ENCODE results near the gene ZMIZ1.

ZMIZ1 gene

DNA sequence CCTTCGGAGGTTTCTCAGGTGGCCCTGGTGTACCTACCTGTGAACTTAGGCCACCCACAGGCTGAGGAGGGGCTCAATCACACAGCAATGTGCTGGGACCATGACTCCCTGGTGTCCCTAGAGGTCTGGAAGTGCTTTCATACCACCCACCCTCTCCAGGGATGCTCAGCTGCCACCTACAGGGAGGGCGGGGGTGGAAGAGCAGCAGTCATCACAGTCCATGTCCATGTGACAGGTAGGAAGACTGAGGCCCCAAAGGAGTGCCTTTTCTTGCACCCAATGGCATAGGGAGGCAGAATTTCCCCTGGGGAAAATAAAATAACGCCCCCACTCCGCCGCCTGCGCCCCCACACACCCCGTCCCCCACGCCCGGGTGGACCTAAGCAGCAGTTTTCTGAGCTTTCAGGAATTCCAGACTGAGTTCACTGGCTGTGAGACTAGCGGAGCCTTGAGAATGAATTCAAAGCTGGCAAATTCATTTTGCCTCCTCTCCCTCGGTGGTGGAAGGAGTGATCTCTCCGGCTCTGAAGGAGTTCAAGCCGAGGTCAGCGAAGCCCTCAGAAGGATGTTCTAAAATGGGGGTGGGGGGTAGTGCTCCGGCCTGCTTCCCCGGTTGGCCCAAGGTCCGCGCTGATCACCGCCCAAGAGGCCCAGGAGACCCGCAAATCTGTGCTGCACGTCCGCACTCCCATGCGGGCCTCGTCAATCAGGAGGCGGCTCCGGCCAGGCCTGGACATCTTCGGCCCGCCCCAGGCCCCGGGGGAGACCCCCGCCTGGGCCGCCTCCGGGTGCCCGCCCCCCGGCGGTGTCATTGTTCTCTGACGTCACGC is 2.1 kb upstream of the ZMIZ1 start:
- no peak for DNase-seq (ENCODE audit: low spot score)

DNA sequence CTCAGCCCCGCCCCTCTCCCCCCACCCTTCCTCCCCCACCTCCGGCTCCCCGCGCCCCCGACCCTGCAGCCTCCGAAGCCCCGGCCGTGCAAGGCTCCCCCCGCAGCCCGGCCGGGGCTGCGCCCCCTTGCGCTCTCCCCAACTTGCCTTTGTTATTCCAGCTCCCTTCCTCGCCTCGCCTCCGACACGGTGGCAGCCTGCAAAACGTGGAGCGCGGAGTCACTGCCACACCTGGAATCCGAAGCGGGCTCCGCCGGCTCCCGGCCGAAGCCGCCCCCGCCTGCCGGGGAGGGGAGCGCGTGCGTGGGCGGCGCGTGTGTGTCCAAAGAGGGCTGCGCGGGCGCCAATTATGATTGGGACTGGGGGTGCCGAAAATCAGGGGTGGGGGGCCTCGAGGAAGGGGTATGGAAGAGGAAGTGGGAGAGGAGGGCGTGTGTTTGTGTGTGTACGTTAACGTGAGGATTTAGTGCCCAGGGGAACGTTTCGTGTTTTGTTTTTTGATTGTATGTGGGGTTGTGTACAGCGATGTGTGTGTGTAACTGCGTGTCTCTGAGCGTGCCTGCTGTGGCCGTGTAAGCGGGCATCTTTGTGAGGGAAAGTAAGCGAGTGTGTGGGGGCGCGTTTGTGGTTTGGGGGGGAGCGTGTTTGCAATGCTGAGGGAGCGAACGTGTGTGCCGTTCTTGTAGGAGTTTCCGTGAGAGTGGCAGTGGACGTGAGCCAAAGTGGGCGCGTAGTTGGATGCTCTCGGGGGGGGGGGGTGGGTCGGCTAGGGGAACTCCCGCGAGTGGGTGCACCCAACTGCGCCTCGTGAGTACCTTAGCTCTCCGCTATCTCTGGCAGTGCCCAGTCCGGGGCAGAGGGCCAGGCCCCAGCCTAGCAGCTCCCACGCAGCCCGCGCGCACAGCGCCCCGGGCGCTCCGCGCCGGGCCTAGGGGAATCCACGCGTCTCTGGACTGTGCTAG is 1.2 kb upstream of the ZMIZ1 start:
- peak; percentile 77 for DNase-seq (ENCODE audit: low spot score)

GRCh38 chr10:79068203-79068561 is 584 bp upstream of the ZMIZ1 start:
- DNase-seq (ENCODE audit: low spot score) = no peak

DNA sequence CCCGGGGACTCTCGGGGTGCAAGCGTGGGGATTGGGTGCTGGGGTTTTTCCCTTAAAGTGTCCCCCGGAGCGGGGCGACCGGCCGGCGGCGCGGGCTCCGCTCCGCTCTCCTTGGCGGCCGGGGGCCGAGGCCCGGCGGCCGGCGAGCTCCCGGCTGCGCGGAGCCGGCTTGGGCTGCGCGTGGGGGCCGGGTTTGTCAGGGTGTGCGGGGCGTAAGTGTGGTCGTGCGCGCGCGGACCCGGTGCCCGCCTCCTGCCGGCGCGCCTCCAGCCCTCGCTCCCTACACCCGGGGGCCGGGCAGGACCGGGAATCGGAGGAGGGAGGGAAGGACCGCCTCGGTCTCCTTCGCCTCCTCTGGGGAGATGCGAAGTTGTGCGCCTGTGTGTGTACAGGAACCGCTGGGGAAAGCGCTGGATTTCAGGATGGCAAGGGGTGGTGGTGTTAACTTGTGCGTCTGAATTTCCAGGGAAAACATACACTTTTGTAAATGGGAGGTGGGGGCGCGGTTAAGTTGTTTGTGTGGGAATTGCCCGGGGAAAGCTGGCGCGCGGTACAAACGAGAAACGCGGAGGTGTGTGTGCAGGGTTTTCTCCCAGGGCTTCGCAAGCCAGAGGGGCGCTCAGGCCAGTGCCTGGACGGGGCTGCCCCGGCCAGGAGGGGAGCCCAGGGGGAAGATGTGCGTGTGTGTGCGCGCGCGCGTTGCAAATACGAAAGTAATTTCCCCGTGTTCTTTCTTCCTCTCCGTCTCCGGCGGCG is 737 bp downstream of the ZMIZ1 start:
- DNase-seq (ENCODE audit: low spot score) = no peak

GRCh38 chr10:79070081-79070605 is 1.4 kb downstream of the ZMIZ1 start:
- DNase-seq (ENCODE audit: low spot score) = no peak

DNA sequence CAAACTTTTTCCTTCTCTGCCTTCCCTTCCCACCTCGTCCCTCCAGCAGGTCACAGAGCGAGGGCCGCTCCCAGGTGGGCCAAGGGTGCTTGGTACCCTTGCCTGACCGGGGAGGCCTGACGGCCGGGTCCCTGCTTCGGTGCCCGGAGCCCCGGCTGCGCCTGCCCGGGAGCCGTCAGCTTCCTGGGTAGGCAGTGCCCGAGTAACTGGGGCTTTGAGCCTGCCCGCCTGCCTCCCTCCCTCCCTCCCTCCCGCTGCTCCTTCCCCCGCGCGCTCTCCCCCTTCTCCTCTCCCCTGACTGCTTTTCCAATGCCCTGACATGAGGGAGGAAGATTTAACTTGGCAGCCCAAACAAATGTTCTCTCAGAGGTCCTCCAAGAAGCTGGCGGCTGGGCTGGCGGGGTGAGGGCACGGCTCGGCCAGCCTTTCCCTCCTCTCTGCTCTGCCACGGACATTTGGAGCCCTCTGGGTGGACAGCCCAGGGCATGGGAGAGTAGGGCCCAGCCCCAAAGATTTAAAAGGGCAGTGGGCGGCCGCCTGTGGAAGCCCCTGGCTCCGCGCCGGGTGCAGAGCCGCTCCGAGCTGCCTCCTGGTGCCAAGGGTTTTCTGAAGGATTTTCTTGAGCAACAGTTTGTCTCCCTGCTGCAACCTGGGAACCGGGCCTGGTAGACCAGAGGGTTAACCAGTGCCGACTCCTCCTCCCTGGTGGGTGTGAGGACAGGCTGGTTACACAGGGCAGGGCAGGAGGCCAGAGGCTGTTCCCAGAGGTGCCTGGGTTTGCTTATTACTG is 2.0 kb downstream of the ZMIZ1 start:
- DNase-seq (ENCODE audit: low spot score) = no peak

DNA sequence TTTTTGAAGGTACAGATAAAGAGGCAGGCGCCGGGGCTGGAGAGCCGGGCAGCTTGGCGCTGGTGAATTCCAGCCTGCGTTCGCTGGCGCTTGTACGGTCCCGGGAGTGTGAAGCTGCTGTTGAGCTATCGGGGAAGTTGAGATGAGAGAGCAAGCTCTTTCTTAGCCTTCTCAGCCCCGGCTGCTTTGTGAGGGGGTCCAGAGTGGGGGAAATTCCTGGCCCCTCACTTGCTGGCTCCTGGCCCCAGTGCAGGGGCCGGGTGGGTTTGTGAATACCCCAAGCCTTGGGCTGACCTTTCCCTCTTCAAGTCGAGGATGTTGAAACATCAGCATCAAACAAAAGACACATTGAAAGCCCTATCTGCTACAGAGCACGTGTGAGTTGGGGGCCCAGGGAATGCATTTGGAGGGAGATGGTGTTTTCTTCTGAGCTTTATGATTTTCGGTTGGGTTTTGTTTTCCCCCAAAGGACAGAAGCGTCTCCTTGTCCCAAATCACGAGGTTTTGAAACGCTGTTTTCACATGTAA is 2.7 kb downstream of the ZMIZ1 start:
- no peak for DNase-seq (ENCODE audit: low spot score)

GRCh38 chr10:79072041-79072441 is 3.3 kb downstream of the ZMIZ1 start:
- no peak for DNase-seq (ENCODE audit: low spot score)

DNA sequence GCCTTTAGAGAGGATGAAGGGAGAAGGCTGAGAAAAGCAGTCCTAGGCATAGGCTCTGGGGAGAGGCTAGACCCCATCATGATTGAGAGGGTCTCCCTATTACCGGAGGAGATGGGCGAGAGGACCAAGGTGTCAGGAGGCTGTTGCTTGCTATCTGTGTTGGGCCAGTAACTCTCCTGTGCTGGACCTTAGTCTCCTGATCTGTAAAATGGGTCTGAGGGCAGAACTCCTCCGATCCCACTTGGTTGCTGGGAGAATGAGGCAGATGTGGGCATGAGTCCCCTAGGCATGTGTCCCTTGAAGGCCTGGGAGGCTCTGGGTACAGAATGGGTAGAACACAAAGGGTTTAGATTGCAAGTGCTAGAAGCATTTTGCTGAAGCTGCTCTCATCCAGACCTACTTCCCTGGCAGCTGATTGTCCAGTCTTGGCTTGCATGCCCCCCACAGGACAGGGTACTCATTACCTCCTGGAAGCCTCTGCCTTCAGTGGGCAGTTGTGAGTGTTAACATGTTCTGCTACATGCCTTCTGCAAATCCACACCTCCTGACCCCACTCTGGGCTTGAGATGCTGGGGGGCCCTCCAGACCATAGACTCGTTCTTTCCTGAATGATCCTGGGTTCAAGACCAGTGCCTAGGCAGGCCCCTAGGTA is 4.4 kb downstream of the ZMIZ1 start:
- DNase-seq (ENCODE audit: low spot score) = no peak

DNA sequence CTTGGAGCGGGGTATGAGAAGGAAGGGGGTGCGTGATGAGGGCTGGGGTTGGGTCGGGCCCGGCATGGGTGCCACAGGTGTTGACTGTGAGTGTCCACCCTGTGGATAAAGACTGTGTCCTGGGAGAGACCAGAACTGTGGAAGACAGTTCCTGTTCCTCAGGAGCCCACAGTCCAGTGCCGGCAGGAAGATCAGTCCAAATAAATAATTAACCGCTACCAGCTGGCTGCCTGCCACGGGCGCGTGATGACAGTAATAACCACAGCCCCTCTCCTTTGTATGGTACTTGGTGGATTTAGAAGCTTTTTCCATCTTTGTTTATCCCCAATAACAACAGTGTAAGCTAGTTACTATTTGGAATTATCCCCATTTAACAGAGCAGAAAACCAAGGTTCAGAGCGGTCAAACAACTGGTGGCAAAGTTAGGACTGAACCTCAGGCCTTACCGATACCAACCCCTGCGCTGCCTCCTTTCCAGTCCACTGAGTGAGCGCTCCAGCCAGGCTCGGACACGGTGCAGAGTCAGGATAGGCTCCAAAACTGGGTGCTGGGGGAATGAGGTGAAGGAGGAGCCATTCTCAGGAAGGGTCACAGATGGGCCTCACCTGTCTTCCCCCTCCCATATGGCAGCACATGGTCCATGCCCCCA is 5.1 kb downstream of the ZMIZ1 start:
- DNase-seq (ENCODE audit: low spot score) = no peak

DNA sequence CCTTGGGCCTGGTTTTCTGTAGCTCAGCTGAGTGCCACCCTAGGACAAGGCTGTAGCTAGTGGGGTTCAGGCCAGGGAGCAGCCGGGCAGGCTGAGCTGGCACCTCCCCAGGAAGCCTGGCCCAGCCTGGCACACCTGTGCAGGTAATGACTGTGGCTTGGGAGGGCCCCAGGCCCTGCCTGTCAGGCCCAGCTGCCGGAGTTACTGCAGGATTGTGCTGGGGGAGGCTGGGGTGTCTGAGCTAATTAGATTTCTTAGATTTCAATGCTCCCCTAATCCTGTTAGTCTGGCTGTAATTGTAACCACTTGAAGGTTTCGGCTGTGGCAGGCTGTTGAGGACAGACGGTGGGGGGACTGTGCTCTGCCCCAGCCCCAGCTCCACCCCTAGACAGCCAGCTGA is 6.0 kb downstream of the ZMIZ1 start:
- DNase-seq (ENCODE audit: low spot score) = no peak

GRCh38 chr10:79075418-79075817 is 6.7 kb downstream of the ZMIZ1 start:
- DNase-seq (ENCODE audit: low spot score) = no peak

DNA sequence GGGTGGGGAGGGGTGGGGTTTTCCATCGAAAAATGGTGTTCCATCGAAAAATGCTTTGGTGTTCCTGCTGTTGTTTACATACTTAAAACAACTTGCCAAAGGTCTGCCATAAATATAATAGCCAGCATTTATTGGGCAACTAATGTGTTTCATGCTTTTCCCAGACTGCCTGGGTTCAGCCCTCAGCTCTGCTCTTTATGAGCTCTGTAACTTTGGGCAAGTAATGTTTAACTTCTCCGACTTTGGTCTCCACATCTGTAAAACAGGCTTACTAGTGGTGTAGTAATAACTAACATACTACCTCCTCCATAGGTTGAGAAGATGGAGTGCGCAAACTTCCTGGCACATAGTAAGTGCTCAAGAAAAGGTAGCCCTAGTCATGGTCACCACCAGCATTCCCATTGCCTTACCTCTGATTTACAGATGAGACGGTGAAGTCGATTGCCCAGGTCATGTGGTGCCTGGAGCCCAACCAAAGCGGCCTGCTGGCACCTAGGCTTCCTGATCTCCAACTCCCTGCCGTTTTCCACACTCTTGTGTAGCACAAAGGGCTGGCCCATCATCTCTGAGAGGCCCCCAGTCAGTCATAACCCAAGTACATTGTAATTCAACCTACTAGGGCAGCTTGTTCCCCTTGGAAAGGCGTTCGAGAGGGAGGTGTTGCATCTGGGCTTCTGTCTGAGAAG is 8.9 kb downstream of the ZMIZ1 start:
- no peak for DNase-seq (ENCODE audit: low spot score)

DNA sequence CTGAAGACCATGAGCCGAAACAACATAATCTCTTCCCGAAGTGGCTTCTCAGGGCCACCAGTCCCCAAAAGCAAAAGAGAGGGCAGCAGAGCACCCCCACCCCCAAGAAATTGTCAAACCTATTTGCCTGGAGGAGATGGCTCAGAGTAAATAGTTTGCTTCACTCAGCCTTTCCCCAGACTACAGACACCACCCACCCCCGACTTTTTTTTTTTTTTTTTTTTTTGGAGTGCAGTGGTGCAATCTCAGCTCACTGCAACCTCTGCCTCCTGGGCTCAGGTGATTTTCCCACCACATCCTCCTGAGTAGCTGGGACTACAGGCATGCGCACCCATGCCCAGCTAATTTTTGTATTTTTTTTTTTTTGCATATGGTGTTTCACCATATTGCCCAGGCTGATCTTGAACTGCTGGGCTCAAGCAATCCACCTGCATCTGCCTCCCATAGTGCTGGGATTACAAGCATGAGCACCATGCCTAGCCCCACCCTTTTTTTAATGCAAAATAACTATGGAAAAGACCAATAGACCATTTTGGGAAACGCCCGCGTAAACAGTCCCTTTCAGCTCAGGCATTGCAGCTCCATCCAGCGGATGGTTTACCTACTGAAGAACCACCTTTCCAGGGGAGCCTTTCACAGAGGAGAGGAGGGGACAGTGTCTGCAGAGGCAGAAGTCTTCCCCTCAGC is 9.7 kb downstream of the ZMIZ1 start:
- no peak for DNase-seq (ENCODE audit: low spot score)

- DNase-seq (ENCODE audit: low spot score) = no peak
Measured at GRCh38 chr10:79079054-79079397, 10.3 kb downstream of the ZMIZ1 start.

- no peak for DNase-seq (ENCODE audit: low spot score)
Measured at GRCh38 chr10:79079490-79080355, 11.0 kb downstream of the ZMIZ1 start.

DNA sequence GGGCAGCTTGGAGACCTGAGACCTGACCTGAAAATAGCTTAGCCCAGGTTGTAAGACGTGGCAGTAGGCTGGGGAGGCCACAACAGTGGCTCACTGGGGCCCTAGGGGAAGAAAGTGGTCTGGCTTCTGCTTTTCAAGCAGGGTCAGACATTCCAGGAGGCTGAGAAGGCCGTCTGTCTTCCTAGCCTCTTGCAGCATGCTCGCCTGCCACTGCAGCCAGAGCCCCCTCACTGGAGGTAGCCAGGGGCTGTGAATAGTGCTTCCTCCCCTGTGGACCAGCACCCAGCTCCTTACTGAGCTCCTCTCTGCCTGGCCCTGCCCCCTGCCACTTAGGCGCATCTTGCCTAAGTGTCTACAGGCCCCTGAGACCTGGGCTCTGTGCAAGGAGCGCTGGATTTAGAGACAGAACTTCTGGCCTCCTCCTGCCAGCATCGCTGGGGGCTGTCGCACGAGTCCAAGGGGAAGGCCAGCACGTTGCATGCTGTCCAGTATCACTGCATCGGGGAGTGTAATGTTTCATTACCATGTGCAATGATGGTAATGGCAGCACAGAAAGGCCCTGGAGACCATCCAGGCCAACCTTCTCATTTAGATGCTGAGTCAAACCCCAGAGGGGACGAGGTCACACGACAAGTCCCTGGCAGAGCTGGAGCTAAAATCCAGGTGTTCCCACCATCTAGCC is 12.7 kb downstream of the ZMIZ1 start:
- no peak for DNase-seq (ENCODE audit: low spot score)
